B cell (primary cell): ENCODE measurements around the gene PREP. TPM values are rescaled to one million over a fixed set of nuclear protein-coding genes. Genes with fewer than 3 reads are reported as not detected.
A peak's percentile ranks its signal among the peaks of the same experiment; 100 is the strongest.

ENCODE experiments used
- ATAC-seq: fragments of 200-7000 bp; cut with Tn5 transposase; one replicate; pipeline ENCODE4 v1.10.0; 2021; ENCODE audit warnings: low read depth, mild to moderate bottlenecking, moderate number of reproducible peaks, moderate library complexity
- CTCF ChIA-PET: fragments of 350-600 bp; sonication (Branson Sonifier 250); formaldehyde crosslinking; loops from one replicate; lab custom pipeline; 2021; ENCODE audit warnings: antibody characterized with exemption, inconsistent platforms; lab: Charles Lee
- POLR2A ChIA-PET: fragments of 350-600 bp; sonication (Branson Sonifier 250); formaldehyde crosslinking; loops from one replicate; lab custom pipeline; 2021; ENCODE audit warnings: antibody characterized with exemption; lab: Charles Lee
- DNase-seq: peaks from one replicate; pipeline ENCODE4 v3.0.0; 2013
- H2AFZ ChIP-seq: 2 replicates; pipeline ENCODE4 v1.6.1; 2012; ENCODE audit warnings: mild to moderate bottlenecking, low read depth, low read length; ENCODE audit not compliant: insufficient read depth, poor library complexity, severe bottlenecking
- H3K27ac ChIP-seq, 2 donors: 1 replicate in 1 of 2; 2 replicates in 1 of 2; pipeline ENCODE4 v1.5.1; 2012 to 2013; ENCODE audit warnings: low read length in 2 of 2, mild to moderate bottlenecking in 2 of 2, moderate library complexity in 1 of 2
- H3K27me3 ChIP-seq, 4 experiments: fragments of 200-600 bp in 1 of 4; sonication (generic) in 1 of 4; replicated peaks in 1 of 4; 1 replicate in 2 of 4; 2 replicates in 2 of 4; pipeline versions ENCODE4 v1.6.1 to v1.7.0; 2013 to 2016; ENCODE audit warnings: low read length in 3 of 4, mild to moderate bottlenecking in 2 of 4, mixed read lengths in 1 of 4, moderate library complexity in 1 of 4; ENCODE audit not compliant: insufficient read depth in 4 of 4, control insufficient read depth in 3 of 4; ENCODE audit errors: control extremely low read depth in 1 of 4
- H3K36me3 ChIP-seq, 2 experiments: replicated peaks in 1 of 2; 1 replicate in 1 of 2; 2 replicates in 1 of 2; pipeline versions ENCODE4 v1.6.1 to v1.7.1; 2013; ENCODE audit warnings: low read length in 1 of 2; ENCODE audit not compliant: insufficient read depth in 2 of 2, control insufficient read depth in 1 of 2; ENCODE audit errors: control extremely low read depth in 1 of 2, extremely low read depth in 1 of 2
- H3K4me1 ChIP-seq, 2 donors: fragments of 200-600 bp in 1 of 2; sonication (generic) in 1 of 2; 1 replicate in 1 of 2; 2 replicates in 1 of 2; pipeline versions ENCODE4 v1.5.1 to v1.6.1; 2013 to 2017; ENCODE audit warnings: low read length in 2 of 2; ENCODE audit not compliant: control insufficient read depth in 2 of 2, insufficient read depth in 2 of 2
- H3K4me2 ChIP-seq: replicated peaks from 2 replicates; pipeline ENCODE3; 2012; ENCODE audit warnings: mild to moderate bottlenecking, low read depth, low read length; ENCODE audit not compliant: poor library complexity, severe bottlenecking
- H3K4me3 ChIP-seq, 5 experiments: fragments of 200-600 bp in 1 of 5; sonication (generic) in 1 of 5; 1 replicate in 3 of 5; 2 replicates in 2 of 5; pipeline versions ENCODE4 v1.5.1 to v1.7.0; 2011 to 2016; ENCODE audit warnings: low read length in 4 of 5, mild to moderate bottlenecking in 4 of 5, low read depth in 2 of 5, control low read depth in 1 of 5, moderate library complexity in 1 of 5; ENCODE audit not compliant: insufficient read depth in 1 of 5; ENCODE audit errors: control extremely low read depth in 1 of 5, extremely low read depth in 1 of 5
- H3K79me2 ChIP-seq: fragments of 200-600 bp; sonication (generic); one replicate; pipeline ENCODE4 v1.6.0; 2016; ENCODE audit warnings: low read length; ENCODE audit not compliant: control insufficient read depth, insufficient read depth
- H3K9ac ChIP-seq: fragments of 200-600 bp; sonication (generic); 2 replicates; pipeline ENCODE4 v1.6.1; 2017; ENCODE audit warnings: mild to moderate bottlenecking, low read length, moderate library complexity
- H3K9me3 ChIP-seq, 3 donors: one replicate each; pipeline versions ENCODE4 v1.6.1 to v1.7.1; 2013; ENCODE audit warnings: low read length in 2 of 3; ENCODE audit not compliant: control insufficient read depth in 2 of 3, insufficient read depth in 1 of 3; ENCODE audit errors: control extremely low read depth in 1 of 3
- H4K20me1 ChIP-seq: 2 replicates; pipeline ENCODE4 v1.6.0; 2012; ENCODE audit warnings: mild to moderate bottlenecking, low read length; ENCODE audit not compliant: insufficient read depth, control insufficient read depth, poor library complexity, severe bottlenecking
- H3K27ac Mint-ChIP-seq: one replicate; pipeline ENCODE4 v1.8.0; 2021; ENCODE audit warnings: mixed read lengths
- H3K27me3 Mint-ChIP-seq: one replicate; pipeline ENCODE4 v1.8.0; 2021; ENCODE audit warnings: mixed read lengths
- H3K4me1 Mint-ChIP-seq: one replicate; pipeline ENCODE4 v1.8.0; 2021; ENCODE audit warnings: mixed read lengths
- H3K4me3 Mint-ChIP-seq: one replicate; pipeline ENCODE4 v1.8.0; 2021; ENCODE audit warnings: mixed read lengths
- H3K9me3 Mint-ChIP-seq: one replicate; pipeline ENCODE4 v1.8.0; 2022; ENCODE audit warnings: mixed read lengths; ENCODE audit not compliant: insufficient read depth
- CTCF ChIP-seq: fragments of 200-600 bp; IDR thresholded peaks from one replicate; pipeline ENCODE4 v1.8.0; 2022; ENCODE audit warnings: antibody characterized with exemption, mild to moderate bottlenecking
- EZH2 ChIP-seq: IDR thresholded peaks from 2 replicates; pipeline ENCODE4 v1.6.1; 2012; ENCODE audit warnings: borderline replicate concordance, low read depth, mild to moderate bottlenecking, moderate library complexity, low read length; ENCODE audit not compliant: insufficient read depth, poor library complexity, severe bottlenecking
- WGBS: methylation state at CpG from one replicate; pipeline ENCODE4 v1.1.5; 2013; ENCODE audit warnings: missing lambda C conversion rate; ENCODE audit not compliant: insufficient coverage; 5-methylcytosine and 5-hydroxymethylcytosine counted together
- intact Hi-C: fragments of 100-400 bp; cut with micrococcal nuclease; formaldehyde crosslinking; loops from one replicate; pipeline ENCODE4 v1.10.0; 2022
- polyA plus RNA-seq: library from polyadenylated mRNA; depleted of rRNA; stranded (reverse); fragments of >200 nt; gene quantifications from 2 replicates; pipeline ENCODE4 v1.2.3, GENCODE V29; 2012
- total RNA-seq, 2 donors: library from RNA; stranded (reverse); fragments of 120-200 nt in 1 of 2; gene quantifications; 1 replicate in 1 of 2; 2 replicates in 1 of 2; pipeline versions ENCODE4 v1.2.3 to v1.2.4, GENCODE V29; 2013 to 2022

PREP gene
- total and polyA plus RNA-seq, 2 donors (not counting 1 experiment from before 2014, with no cell fraction given), result 12.2 to 27.0 TPM

- intact Hi-C loops, result loop anchor here (2.0 to 5.0 kb wide), 4 partner anchors 23 to 1626 kb away; partner anchors contain the start of genes HACE1, MTRES1 and PRDM1
- TF ChIP-seq EZH2 (no peak), CTCF (no peak)
- peak overlapping the region; percentile 57 to 87 (median 80) for H3K4me3 ChIP-seq
- CTCF ChIA-PET, result interaction anchor here (0.6 to 1.9 kb wide), 2 partner anchors 314 to 1575 kb away, joined by 3 to 6 read pairs; no protein-coding TSS in a partner anchor
- H2AFZ ChIP-seq, result no peak overlapping the region
- peak overlapping the region; percentile 93 for H3K4me2 ChIP-seq
- POLR2A ChIA-PET, result no interaction called here
- peaks cover 47% of the 10 kb centered on the region for H3K79me2 ChIP-seq
- DNase-seq (no peak), ATAC-seq (no peak)
- peaks cover 0 to under 1% of the 10 kb centered on the region in 2 experiments for H3K36me3 ChIP-seq
- H3K4me1 ChIP-seq, result peaks cover 20% of the 10 kb centered on the region in 2 donors
- H3K4me1 Mint-ChIP-seq, result peaks cover 45% of the 10 kb centered on the region
- H3K4me3 Mint-ChIP-seq, result peak overlapping the region; percentile 93
- H3K27me3 ChIP-seq, result no peaks in the 10 kb centered on the region
- no peak overlapping the region for H3K27ac Mint-ChIP-seq
- H3K9me3 Mint-ChIP-seq, result no peaks in the 10 kb centered on the region
- H3K9me3 ChIP-seq, result no peaks in the 10 kb centered on the region
- peaks cover under 1% of the 10 kb centered on the region for H3K27me3 Mint-ChIP-seq
- H3K27ac ChIP-seq, result no peak overlapping the region
- H4K20me1 ChIP-seq, result no peaks in the 10 kb centered on the region
- WGBS, result 83% methylated on average over 4 of the region's 8 CpGs
- H3K9ac ChIP-seq, result peak overlapping the region; percentile 85
Measured at GRCh38 chr6:105401247-105402089, 1.4 kb downstream of the PREP start.

- Histone ChIP-seq H4K20me1 (no peaks in the 10 kb centered on the region), H3K4me2 (no peak overlapping the region), H2AFZ (no peak overlapping the region), H3K9me3 (no peaks in the 10 kb centered on the region), H3K9ac (no peak overlapping the region), H3K36me3 (peaks cover 3 to 10% of the 10 kb centered on the region in 2 experiments), H3K27ac (no peak overlapping the region), H3K4me1 (peaks cover 20% of the 10 kb centered on the region in 2 donors), H3K4me3 (no peak overlapping the region), H3K27me3 (no peaks in the 10 kb centered on the region), H3K79me2 (peaks cover 47% of the 10 kb centered on the region)
- no peak for ATAC-seq
- WGBS, result 100% methylated on average over 2 of the region's 3 CpGs
- POLR2A ChIA-PET, result no interaction called here
- intact Hi-C loops, result loop anchor here (5.0 kb wide), 1 partner anchor 1627 kb away; the partner anchor contains the start of gene MTRES1
- Mint-ChIP-seq H3K4me3 (peak overlapping the region; percentile 15), H3K9me3 (no peaks in the 10 kb centered on the region), H3K27me3 (no peaks in the 10 kb centered on the region), H3K27ac (no peak overlapping the region), H3K4me1 (peaks cover 45% of the 10 kb centered on the region)
- no peak for DNase-seq
- CTCF ChIA-PET, result interaction anchor here (1.9 kb wide), 1 partner anchor 313 kb away, joined by 6 read pairs; no protein-coding TSS in a partner anchor
- TF ChIP-seq CTCF, result no peak
- TF ChIP-seq EZH2, result no peak
Measured at GRCh38 chr6:105400501-105400900, 2.4 kb downstream of the PREP start.
